ENCODE measurements around the gene NATD1. TPM values are rescaled to one million over a fixed set of nuclear protein-coding genes. Genes with fewer than 3 reads are reported as not detected.

Gene NATD1
- polyA plus RNA-seq, 3 donors = 12.8 to 17.2 (median 13.6) TPM

DNA sequence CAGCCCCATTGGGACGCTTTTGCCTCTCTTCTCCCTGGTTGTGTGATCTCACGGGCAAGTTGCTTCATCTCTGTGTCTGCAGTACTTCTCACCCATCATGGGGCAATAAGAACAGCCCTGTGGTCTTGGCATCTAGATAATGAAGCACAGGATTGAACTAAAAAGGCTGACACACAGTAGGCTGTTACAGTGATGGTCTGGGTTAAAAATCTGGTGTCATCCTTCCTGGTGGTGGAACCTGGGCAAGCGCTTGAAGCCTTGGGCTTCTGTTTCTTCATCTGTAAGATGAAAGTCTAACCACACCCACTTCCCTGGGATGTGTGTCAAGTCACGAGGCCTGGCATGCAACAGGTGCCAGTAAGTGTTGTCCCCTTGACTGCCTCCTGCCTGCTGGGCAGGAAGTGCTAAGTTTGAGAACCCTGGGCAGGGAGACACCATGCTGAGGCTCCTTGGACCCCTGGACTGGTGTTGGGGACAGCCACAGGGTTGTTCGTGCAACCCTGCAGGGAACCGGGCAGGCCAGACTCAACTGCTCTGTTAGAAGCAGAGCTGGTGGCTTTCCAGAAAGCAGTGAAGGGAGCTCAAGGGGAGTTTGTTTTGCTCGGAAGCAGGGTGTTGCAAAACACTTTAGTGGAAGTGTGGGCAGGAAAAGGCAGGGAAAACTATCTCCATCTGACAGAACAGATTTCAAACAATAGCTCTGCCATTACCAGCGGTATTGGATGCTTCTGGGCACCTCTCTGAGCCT lies 25.4 kb upstream of the NATD1 start:
- DNase-seq = no peak

DNA sequence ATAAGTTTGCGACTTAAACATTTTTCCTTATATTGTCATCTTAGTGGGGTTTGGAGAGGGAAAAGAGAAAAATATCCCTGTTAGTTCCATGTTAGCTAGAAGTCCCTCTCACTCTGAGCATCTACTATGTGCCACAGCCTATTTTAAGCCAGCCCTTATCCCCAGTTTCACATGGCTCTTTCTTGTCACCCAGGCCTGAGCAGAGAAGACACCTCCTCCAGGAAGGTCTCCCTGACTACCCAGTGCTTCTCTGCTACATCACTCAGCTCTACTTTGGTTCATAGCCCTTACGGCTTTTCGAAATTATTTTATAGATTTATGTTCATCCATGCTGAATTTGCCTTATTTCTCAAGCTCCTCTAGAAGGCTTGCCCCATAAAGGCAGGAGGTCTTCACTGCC lies 24.1 kb upstream of the NATD1 start:
- no peak for DNase-seq

DNA sequence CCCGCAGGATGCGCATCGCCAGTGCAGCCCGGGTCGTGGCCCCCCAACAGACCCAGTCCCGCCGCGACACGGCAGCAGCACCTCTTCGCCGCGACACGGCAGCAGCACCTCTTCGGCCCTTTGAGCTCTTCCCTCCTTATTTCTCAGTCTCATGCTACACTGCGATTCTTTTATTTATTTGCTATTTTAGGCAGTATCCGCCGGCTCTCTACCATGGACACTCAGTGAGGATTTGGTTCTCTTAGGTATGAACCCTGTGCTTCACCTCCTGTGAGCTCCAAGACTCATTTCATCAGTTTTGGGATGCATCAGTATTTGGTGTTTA lies 23.0 kb upstream of the NATD1 start:
- no peak for DNase-seq

DNA sequence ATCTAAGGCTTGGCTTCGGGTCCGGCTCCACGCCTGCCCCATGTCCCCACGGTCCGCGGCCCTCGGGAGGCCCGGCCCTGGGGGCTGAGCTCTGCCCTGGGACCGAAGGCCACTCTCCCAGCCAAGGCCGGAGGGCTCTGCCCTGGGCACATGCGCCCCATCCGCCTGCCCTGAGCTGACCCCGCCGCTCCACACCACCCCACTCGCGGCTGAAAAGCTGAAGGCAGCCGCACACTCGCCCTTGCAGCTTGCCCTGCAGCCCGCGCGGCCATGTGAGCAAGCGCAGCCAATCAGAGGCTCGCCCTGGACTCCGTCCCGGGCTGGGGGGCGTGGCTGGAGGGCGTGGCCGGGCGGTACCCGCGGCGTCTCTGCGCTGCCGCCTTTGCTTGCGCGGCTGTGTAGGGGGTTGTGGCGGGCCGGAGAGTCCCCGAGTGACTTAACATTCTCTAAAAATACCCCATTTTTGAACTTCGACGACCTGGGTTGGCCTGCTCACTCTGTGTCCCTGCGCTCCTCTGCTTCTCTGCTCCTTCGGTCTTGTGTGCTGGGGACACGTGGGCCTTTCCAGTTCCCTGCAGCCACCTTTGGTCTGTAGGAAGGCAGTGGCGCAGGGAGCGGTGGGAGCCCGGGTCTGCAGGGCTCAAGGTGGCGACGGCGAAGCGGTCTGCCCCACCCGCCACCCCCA lies 22.5 kb upstream of the NATD1 start:
- peak; percentile 80 for DNase-seq

DNA sequence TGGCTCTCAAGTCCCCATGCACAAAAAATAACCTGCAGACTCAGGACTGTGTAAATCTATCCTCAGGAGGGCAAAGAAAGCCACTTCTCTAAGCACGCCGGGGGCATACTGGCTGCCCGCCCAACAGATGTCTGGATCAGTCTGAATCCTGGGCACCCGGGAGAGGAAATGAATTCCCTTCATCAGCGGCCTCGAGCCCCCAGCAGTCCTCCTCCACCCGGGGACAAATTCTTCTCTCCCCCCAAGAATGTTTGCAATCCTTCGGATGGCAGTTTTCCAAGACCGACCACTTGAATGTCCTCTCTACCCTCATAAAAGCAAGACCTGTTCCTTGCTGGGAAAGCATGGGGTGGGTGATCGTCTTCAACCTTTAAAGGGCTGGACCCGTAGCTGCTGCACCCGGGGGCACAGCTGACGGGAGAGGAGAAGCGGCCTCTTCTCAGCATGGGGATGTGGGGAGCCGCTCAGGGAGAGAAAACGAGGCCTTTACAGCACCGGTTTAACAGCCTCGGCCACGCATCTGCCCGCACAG lies 21.9 kb upstream of the NATD1 start:
- no peak for DNase-seq

DNA sequence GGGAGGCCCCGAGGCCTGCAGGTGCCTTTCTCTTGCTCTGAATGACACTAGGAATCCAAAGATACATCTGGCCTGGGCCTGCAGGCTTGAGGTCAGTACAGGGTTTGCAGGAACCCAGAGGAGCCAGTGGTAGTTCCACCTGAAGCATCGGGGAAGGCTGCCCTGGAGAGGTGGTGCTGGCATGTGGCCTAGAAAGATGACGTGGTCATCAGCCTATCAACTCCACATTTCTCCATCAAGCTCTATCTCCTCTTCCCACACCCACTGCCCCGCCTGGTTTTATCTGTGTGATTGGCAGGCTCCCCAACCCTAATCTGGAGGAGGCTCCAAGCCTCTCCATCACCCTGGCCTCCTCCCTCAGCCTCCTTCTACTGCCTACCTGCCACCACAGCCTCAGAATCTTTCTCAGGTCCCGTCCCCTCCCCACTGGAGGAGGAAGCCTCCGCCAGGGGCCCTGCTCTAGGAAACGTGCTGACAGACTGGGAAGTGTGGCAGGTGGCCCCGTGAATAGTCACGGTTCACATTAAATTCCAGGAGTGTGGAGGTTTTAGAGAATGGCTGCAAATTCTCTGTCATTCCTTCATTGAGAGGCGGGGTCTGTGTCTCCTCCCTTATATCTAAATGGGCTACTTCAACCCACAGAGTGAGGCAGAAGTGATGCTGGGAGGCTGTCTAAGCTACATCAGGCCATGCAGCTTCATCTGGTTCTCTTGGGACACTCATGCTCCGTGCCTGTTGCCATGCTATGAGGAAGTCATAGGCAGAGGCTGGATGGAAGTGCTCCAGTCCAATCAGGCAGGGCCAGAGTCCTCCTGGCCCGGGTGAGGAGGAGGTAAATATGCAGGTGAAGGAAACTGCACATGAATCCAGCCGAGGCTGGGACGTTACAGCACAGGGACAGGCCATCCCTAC lies 19.9 kb upstream of the NATD1 start:
- no peak for DNase-seq

DNA sequence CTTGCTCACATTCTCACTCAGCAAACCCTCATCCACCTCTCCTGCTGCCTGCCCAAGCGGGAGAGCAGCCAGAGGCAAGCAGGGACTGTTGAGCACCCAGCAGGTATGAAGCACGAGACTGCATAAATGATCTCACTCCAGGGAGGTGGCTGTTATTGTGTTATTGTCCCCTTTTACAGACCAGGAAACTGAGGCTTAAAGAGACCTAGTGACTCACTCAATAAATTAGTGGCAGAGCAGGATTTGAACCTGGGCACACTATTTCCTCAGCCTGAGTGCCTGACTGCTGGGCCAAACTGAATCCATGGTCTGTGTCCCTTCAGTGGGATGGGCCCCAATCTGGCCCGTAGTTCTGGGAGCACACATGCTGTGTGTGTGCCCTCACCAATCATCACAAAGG lies 19.0 kb upstream of the NATD1 start:
- DNase-seq = no peak

DNA sequence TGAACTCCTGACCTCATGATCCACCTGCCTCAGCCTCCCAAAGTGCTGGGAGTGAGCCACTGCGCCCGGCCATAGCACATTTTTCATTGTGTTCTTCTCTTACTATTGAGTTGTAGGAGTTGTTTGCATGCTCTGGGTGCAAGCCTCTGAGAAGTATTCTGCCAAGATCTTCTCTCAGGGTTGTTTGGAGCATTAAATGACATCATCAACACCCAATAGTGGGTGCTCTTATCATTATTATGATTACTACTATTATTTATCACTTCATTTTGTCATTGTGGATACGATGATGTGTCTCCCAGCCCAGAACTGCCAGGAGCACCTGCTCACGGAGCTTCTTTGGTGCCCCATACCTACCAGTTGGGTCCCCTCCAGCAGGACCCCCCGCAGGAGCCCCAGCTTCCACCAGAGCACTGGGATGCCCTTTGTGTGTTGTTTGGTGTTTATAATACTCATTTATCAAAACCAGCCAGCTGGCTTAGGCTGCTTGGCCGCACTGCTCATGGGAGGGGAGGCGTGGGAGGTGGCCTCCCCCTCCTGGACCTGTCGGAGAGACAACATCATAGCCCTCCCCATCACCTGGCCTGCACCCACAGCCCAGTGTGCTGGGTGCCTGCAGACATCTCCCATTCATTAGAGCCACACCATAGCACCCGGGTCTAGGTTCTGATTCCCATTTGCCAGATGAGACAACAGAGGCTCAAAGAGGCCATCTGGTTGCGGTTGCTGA lies 18.4 kb upstream of the NATD1 start:
- no peak for DNase-seq

DNA sequence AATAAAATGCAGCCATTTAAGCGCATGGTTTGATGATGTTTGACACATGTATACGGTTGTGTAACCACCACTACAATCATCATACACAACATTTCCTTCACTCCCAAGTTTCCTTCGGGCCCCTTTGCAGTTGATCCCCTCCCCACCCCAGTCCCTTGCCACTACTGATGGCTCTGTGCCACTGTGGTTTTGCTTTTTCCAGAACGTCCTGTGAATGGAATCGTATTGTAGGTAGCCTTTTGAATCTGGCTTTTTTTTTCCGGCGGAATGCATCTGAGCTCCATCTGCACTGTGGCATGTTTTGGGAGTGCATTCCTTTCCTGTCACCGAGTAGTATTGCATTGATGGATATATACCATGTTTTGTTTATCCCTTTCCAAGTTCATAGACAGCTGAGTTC lies 16.2 kb upstream of the NATD1 start:
- DNase-seq = no peak

DNA sequence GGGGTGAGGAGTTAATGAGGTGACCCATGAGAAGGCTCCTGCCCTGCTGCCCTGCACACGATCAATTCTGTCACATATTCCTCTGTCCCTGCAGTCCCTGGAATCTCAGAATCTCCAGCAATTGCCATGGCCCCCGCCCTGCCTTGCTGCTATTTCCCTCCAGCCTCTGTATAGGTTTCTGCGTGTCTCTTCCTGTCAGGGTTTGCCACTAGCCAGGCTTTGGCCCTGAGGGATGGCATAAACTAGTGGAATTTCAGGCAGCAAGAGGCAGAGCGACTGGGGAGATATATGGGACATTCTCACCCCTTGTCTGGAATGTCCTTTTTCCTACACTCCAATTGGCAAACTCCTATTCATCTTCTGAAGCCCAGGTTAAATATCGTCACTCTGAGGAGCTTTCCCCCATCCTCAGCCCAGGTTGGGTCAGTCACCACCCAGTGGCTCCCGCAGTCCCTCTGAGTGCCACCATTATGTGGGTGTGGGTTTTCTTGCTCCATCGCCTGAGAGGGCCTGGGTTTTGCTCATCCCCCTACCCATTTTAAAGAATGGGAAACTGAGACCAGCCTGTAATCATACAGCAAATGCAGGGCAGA lies 15.5 kb upstream of the NATD1 start:
- no peak for DNase-seq

DNA sequence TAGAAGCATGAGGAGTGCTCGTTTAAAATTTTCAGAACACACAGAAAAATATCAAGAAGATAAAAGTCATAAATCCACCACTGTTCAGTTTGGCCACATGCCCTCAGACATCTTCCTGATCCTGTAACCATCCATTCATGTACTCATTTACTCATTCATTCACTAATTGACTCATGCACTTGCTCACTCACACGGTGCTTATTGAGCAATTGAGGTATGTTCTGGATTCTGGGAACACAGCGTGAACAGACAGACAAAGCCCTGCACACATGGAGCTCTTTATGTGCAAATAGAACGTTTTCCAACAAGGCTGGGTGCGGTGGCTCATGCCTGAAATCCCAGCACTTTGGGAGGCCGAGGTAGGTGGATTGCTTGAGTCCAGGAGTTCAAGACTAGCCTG lies 10.2 kb upstream of the NATD1 start:
- no peak for DNase-seq

DNA sequence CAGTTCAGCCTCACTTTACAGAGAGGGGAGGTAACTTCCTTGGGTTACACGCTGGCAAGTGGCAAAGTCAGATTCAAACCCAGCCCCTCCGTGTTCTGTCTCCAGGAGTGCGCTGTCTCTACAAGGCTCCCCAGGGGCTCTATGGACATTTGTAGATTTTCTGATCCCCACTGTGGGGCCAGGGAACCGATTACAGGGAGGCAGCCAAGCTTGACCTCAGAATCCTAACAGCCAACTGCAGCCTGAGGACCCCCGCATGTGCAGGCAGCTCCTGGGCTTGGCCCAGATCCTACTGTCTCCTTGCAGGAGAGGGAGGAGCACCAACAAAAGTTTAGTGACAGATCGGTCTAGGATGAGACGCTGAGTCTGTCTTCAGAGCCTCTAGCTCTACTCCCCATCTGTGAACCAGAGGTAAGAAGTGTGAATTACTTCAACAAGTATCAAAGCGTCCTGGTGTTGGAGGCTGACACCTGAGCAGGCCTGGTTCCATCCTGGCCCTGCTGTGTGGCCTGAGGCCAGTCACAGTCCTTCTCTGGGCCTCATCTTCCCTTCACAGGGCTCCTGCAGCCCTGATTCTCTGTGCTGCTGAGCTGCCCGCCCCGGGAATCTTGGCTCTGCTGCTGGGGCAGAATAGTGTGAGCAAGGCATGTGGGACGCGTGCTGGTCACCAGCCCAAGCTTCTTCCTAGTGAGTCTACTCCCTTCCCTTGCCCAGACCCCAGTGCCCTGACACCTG lies 9.2 kb upstream of the NATD1 start:
- no peak for DNase-seq

DNA sequence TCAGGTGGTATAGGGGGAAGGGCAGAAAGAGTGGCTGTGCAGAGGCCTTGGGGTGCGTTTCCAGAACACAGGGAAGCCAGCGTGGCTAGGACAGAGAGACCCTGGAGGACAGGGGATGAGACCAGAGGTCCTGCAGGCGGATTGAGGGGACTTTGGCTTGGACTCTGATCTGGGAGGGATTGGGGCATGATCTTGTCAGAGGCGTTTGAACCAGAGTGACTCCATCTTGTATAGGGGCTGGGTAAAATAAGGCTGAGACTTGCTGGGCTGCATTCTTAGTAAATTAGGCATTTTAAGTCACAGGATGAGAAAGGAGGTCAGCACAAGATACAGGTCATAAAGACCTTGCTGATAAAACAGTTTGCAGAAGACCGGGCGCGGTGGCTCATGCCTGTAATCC lies 5.4 kb upstream of the NATD1 start:
- DNase-seq = no peak

DNA sequence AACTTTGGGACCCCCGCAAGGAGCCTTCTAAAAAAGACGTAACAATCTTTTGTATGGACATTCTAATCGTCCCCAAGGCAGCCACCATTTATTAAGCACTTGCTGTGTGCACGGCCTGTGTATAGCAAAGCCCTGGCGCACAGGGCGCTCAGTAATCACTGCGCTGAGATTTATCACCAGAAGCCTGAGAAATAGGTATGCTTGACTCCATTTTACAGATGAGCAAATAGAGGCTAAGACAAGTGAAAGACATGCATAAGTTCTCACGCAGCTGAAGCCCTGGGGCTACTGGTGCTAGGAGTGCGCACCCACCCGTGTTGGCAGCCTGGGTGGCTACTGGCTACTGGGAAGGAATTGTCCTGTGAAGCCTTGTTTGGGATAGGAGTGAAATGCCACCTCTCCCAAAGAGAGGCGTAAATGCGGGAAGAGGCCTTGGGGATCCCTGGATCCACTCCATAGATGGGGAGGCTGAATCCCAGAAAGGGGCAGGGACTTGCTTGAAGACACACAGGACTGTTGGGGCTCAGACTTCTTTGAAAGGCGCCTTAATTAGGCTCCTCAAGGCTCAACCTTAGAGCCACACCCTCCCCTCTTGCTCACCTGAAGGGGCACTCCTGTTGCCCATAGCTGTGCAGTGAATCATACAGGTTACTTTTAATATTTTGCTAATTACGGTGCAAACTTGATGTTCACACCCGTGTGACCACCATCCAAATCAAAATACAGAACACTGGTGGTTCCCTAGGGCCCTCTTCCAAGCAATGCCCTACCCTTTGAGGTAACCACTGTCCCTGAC lies 634 bp upstream of the NATD1 start:
- no peak for DNase-seq

DNA sequence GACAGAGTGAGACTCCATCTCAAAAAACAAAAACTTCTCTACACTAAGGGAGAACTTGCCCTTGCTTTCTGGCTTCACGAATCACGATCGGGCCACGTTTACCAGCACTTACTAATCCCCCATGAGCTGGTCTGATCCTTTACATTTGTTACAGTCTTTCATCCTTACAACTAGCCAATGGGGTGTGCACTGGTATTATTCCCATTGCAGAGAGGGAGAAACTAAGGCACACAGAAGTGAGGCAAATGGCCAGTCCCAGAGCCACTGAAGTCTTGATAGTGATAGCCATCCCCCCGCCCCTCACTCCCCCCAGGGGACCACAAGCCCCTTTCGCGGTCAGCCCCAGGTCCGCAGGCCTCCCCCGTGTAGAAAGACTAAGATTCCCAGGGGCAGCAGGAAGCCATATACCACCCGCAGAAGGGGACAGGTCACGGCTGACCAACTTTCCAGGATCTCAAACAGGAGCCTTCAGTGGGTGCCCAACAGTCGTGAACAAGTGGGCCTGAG lies 868 bp downstream of the NATD1 start:
- DNase-seq = no peak

DNA sequence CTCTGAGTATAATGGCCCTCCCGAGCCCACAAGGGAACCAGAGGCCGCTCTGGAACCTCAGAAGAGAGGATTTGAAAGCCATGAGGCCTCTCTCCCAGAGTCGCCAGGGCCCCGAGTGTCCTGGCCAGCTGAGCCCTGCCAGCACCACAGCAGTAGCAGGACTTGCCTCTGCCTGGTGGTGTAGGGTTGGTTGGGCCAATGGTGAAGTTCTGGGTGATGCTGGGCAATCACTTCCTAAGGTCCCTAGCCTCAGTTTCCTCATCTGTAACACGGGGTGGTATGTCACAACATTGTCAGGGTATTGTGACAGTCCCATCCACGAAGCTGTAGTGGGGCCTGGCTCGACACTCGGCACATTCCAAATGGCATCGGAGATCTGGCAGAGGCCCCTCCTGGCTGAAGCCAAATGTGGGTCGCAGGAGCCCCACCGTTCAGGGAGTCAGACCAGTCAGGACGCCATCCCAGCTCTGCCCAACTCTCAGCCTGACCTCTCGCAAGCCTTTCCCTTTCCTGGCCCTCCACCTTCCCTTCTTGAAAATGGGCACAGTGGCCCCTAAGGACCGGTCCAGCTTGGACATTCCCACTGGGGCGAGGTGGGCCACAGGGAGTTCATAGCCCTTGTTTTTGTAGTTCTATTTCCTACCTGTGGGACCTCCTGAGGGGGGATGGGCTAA lies 1.7 kb downstream of the NATD1 start:
- no peak for DNase-seq

DNA sequence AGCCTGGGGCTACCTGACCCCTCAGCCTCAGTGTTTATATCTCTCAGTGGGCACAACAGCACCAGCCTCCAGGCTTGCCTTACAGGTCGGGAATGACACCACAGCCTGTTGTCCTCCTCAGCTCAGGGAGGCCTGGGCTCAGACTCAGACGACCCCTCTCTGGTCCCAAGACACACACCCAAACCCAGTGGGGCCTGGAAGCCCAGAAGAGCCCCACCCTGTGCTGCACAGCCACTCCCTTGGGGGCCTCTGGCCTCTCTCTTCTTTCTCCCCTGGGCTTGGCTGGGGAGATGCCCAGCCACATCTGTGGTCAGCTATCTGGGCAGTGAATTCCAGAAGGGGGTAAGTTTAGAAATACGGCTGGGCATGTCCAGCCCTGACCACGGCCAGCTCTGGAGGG lies 2.4 kb downstream of the NATD1 start:
- DNase-seq = no peak

DNA sequence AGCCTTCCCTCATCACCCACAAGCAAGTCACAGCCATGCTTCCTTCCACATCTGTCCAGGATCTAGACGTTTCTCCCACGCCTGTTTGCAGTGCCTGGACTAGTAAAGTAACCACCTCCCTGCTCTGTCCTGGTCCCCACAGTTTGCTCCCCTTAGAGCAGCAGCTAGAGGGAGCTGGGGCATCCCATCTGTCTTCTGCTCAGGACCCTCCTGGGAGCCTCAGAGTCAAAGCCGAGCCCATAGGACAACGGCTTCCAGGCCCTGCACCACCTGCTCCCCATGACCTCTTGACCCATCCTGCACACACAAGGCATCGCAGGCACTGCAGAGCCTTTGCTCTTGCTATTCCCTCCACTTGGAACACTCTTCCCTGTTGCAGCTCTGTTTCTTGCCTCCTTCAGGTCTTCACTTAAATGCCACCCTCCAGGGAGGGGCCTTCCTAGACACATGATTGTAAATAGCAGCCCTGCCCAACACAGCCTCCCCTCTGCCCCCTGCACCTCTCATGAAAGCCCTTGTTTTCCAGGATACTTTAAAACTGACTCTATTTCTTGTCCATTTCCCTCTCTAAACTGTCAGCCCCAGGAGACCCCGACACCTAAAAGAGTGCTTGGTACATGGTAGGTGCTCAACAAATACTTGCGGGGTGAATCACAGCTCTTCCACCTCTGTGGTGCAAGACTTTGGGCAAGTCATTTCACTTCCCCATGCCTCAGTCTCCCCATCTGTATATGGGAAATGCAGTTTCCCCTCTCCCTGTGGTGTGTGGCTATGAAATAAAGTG lies 3.1 kb downstream of the NATD1 start:
- DNase-seq = no peak

Data from renal pelvis (tissue), 4 donors.